Ramos (cell line): ENCODE measurements around the gene C12orf56.

Experiments
- in situ Hi-C: fragments of 300-500 bp; cut with MboI; formaldehyde crosslinking; loops from one replicate; pipeline ENCODE4 v1.14.3; 2022; ENCODE audit warnings: low sequenced_read_pairs; ENCODE audit not compliant: unreplicated experiment

Gene C12orf56

GRCh38 chr12:64390275-64390851, at the start of gene C12orf56:
Gene C12orf56 (minus strand): TSS chr12:64390758. CDS start chr12:64390565, 193 bp downstream.
- in situ Hi-C loops, result loop anchor here (25.0 kb wide), 1 partner anchor 553 kb away; the partner anchor contains the start of gene SRGAP1

- in situ Hi-C loops, result no loop called here
These were observed 49.5 kb upstream of the C12orf56 start for GRCh38 chr12:64440100-64440499.

GRCh38 chr12:64433915-64434314, 43.4 kb upstream of the C12orf56 start:
- in situ Hi-C loops, result no loop called here

GRCh38 chr12:64431791-64432190, 41.2 kb upstream of the C12orf56 start:
- in situ Hi-C loops, result no loop called here

- in situ Hi-C loops, result no loop called here
These were observed 40.3 kb upstream of the C12orf56 start for GRCh38 chr12:64430886-64431285.

- in situ Hi-C loops, result no loop called here
These were observed 38.4 kb upstream of the C12orf56 start for GRCh38 chr12:64428956-64429355.

GRCh38 chr12:64427988-64428387, 37.4 kb upstream of the C12orf56 start:
- in situ Hi-C loops, result no loop called here

GRCh38 chr12:64419696-64420095, 29.1 kb upstream of the C12orf56 start:
- in situ Hi-C loops, result no loop called here

- in situ Hi-C loops, result no loop called here
These were observed 27.7 kb upstream of the C12orf56 start for GRCh38 chr12:64418209-64418608.

- in situ Hi-C loops, result no loop called here
These were observed 23.3 kb upstream of the C12orf56 start for GRCh38 chr12:64413884-64414283.

GRCh38 chr12:64412459-64412858, 21.9 kb upstream of the C12orf56 start:
- in situ Hi-C loops, result no loop called here

GRCh38 chr12:64411427-64411826, 20.9 kb upstream of the C12orf56 start:
- in situ Hi-C loops, result no loop called here

GRCh38 chr12:64407342-64408223, 17.0 kb upstream of the C12orf56 start:
- in situ Hi-C loops, result no loop called here

- in situ Hi-C loops, result no loop called here
These were observed 14.1 kb upstream of the C12orf56 start for GRCh38 chr12:64404470-64405256.

- in situ Hi-C loops, result no loop called here
These were observed 13.3 kb upstream of the C12orf56 start, which contains the start of gene XPOT for GRCh38 chr12:64403707-64404469. Gene XPOT (plus strand): TSS chr12:64404392. CDS start chr12:64410036, 5,644 bp downstream.

- in situ Hi-C loops, result no loop called here
These were observed 11.6 kb upstream of the C12orf56 start for GRCh38 chr12:64402181-64402580.

- in situ Hi-C loops, result no loop called here
These were observed 9.5 kb upstream of the C12orf56 start for GRCh38 chr12:64400041-64400440.

- in situ Hi-C loops, result loop anchor here (25.0 kb wide), 1 partner anchor 558 kb away; the partner anchor contains the start of gene SRGAP1
These were observed 5.2 kb upstream of the C12orf56 start for GRCh38 chr12:64395739-64396138.

- in situ Hi-C loops, result loop anchor here (25.0 kb wide), 1 partner anchor 555 kb away; the partner anchor contains the start of gene SRGAP1
These were observed 1.7 kb upstream of the C12orf56 start for GRCh38 chr12:64392221-64392620.

GRCh38 chr12:64389154-64389553, 1.4 kb downstream of the C12orf56 start:
- in situ Hi-C loops, result loop anchor here (25.0 kb wide), 1 partner anchor 552 kb away; the partner anchor contains the start of gene SRGAP1
